ENCODE data around the gene ZNF525.
"Not testable (repeated sequence)": the region's sequence is repeated elsewhere in the genome, so short reads cannot be mapped to it uniquely, and the experiment has no call there.

Gene ZNF525

GRCh38 chr19:53394974-53395839 is 29.7 kb downstream of the ZNF525 start, which contains the start of gene ZNF765:
ZNF765 (plus strand) TSS chr19:53395149; CDS start chr19:53398016, 2,867 bp downstream.
- H3K27ac ChIP-seq (ENCODE audit: low read length), result no peak within 1 kb of the TSS
- WGBS (ENCODE audit: insufficient coverage, insufficient read length), result no CpG with 5 or more reads among the region's 58 CpGs
- no peaks in the 10 kb centered on the region for H3K27me3 ChIP-seq (ENCODE audit: control insufficient read depth, insufficient read depth, low read length)
- H3K36me3 ChIP-seq (ENCODE audit: control insufficient read depth, insufficient read depth, low read length), result peaks cover 2% of the 10 kb centered on the region; the same call in 1 of the 2 replicates
- H3K9me3 ChIP-seq (ENCODE audit: control insufficient read depth, insufficient read depth, low read length), result no peaks in the 10 kb centered on the region
- peak; percentile 70 for DNase-seq (ENCODE audit: low read depth, low spot score)
- peak within 1 kb of the TSS; percentile 96 for H3K4me3 ChIP-seq (ENCODE audit: low read length)
- H3K4me1 ChIP-seq (ENCODE audit: control insufficient read depth, insufficient read depth, low read length), result peaks cover 1% of the 10 kb centered on the region; the same call in 1 of the 2 replicates

GRCh38 chr19:53395840-53396524 is 30.5 kb downstream of the ZNF525 start:
- H3K9me3 ChIP-seq (ENCODE audit: control insufficient read depth, insufficient read depth, low read length); H3K27me3 ChIP-seq (ENCODE audit: control insufficient read depth, insufficient read depth, low read length); DNase-seq (ENCODE audit: low read depth, low spot score); H3K27ac ChIP-seq (ENCODE audit: low read length); H3K4me1 ChIP-seq (ENCODE audit: control insufficient read depth, insufficient read depth, low read length); H3K36me3 ChIP-seq (ENCODE audit: control insufficient read depth, insufficient read depth, low read length): not testable (repeated sequence)
- H3K4me3 ChIP-seq (ENCODE audit: low read length), result peak overlapping the region; percentile 96; the same call in 1 of the 2 replicates
- no CpG with 5 or more reads among the region's 9 CpGs for WGBS (ENCODE audit: insufficient coverage, insufficient read length)

GRCh38 chr19:53396525-53396868 is 31.0 kb downstream of the ZNF525 start:
- H3K27ac ChIP-seq (ENCODE audit: low read length), result no peak overlapping the region
- no peak for DNase-seq (ENCODE audit: low read depth, low spot score)
- H3K36me3 ChIP-seq (ENCODE audit: control insufficient read depth, insufficient read depth, low read length), result peaks cover 2% of the 10 kb centered on the region; the same call in 1 of the 2 replicates
- H3K4me3 ChIP-seq (ENCODE audit: low read length), result no peak overlapping the region
- no CpG with 5 or more reads among the region's 1 CpG for WGBS (ENCODE audit: insufficient coverage, insufficient read length)
- no peaks in the 10 kb centered on the region for H3K27me3 ChIP-seq (ENCODE audit: control insufficient read depth, insufficient read depth, low read length)
- no peaks in the 10 kb centered on the region for H3K9me3 ChIP-seq (ENCODE audit: control insufficient read depth, insufficient read depth, low read length)
- H3K4me1 ChIP-seq (ENCODE audit: control insufficient read depth, insufficient read depth, low read length), result peaks cover 1% of the 10 kb centered on the region; the same call in 1 of the 2 replicates

- H3K27ac ChIP-seq (ENCODE audit: low read length); DNase-seq (ENCODE audit: low read depth, low spot score); H3K4me1 ChIP-seq (ENCODE audit: control insufficient read depth, insufficient read depth, low read length); H3K27me3 ChIP-seq (ENCODE audit: control insufficient read depth, insufficient read depth, low read length); H3K9me3 ChIP-seq (ENCODE audit: control insufficient read depth, insufficient read depth, low read length); H3K36me3 ChIP-seq (ENCODE audit: control insufficient read depth, insufficient read depth, low read length); H3K4me3 ChIP-seq (ENCODE audit: low read length): not testable (repeated sequence)
- WGBS (ENCODE audit: insufficient coverage, insufficient read length), result no CpG with 5 or more reads among the region's 1 CpG
Observed at GRCh38 chr19:53397918-53398317, 32.4 kb downstream of the ZNF525 start.

- peaks cover 23% of the 10 kb centered on the region; the same call in 1 of the 2 replicates for H3K36me3 ChIP-seq (ENCODE audit: control insufficient read depth, insufficient read depth, low read length)
- H3K4me3 ChIP-seq (ENCODE audit: low read length), result no peak overlapping the region
- DNase-seq (ENCODE audit: low read depth, low spot score), result no peak
- H3K27me3 ChIP-seq (ENCODE audit: control insufficient read depth, insufficient read depth, low read length), result no peaks in the 10 kb centered on the region
- H3K27ac ChIP-seq (ENCODE audit: low read length), result no peak overlapping the region
- no CpG with 5 or more reads among the region's 7 CpGs for WGBS (ENCODE audit: insufficient coverage, insufficient read length)
- H3K9me3 ChIP-seq (ENCODE audit: control insufficient read depth, insufficient read depth, low read length), result peaks cover 1% of the 10 kb centered on the region
- H3K4me1 ChIP-seq (ENCODE audit: control insufficient read depth, insufficient read depth, low read length), result no peaks in the 10 kb centered on the region
Observed at GRCh38 chr19:53409505-53410204, 44.1 kb downstream of the ZNF525 start.

- not testable (repeated sequence) for H3K27me3 ChIP-seq (ENCODE audit: control insufficient read depth, insufficient read depth, low read length); DNase-seq (ENCODE audit: low read depth, low spot score)
- WGBS (ENCODE audit: insufficient coverage, insufficient read length), result no CpG with 5 or more reads among the region's 11 CpGs
Observed at GRCh38 chr19:53420520-53421315, 55.2 kb downstream of the ZNF525 start.

GRCh38 chr19:53422551-53422950 is 57.0 kb downstream of the ZNF525 start:
- Histone ChIP-seq H3K9me3 (ENCODE audit: control insufficient read depth, insufficient read depth, low read length) (no peaks in the 10 kb centered on the region), H3K27ac (ENCODE audit: low read length) (no peak overlapping the region), H3K36me3 (ENCODE audit: control insufficient read depth, insufficient read depth, low read length) (no peaks in the 10 kb centered on the region), H3K27me3 (ENCODE audit: control insufficient read depth, insufficient read depth, low read length) (no peaks in the 10 kb centered on the region), H3K4me3 (ENCODE audit: low read length) (no peak overlapping the region), H3K4me1 (ENCODE audit: control insufficient read depth, insufficient read depth, low read length) (no peaks in the 10 kb centered on the region; the same call in 1 of the 2 replicates)
- DNase-seq (ENCODE audit: low read depth, low spot score), result no peak
- no CpG with 5 or more reads among the region's 5 CpGs for WGBS (ENCODE audit: insufficient coverage, insufficient read length)

More at GRCh38 chr19:53420520-53421315, 55.2 kb downstream of the ZNF525 start:
- H3K9me3 ChIP-seq (ENCODE audit: control insufficient read depth, insufficient read depth, low read length); H3K4me1 ChIP-seq (ENCODE audit: control insufficient read depth, insufficient read depth, low read length); H3K36me3 ChIP-seq (ENCODE audit: control insufficient read depth, insufficient read depth, low read length); H3K27ac ChIP-seq (ENCODE audit: low read length); H3K4me3 ChIP-seq (ENCODE audit: low read length): not testable (repeated sequence)

- not testable (repeated sequence) for H3K27me3 ChIP-seq (ENCODE audit: control insufficient read depth, insufficient read depth, low read length); H3K4me1 ChIP-seq (ENCODE audit: control insufficient read depth, insufficient read depth, low read length); H3K4me3 ChIP-seq (ENCODE audit: low read length); H3K9me3 ChIP-seq (ENCODE audit: control insufficient read depth, insufficient read depth, low read length); DNase-seq (ENCODE audit: low read depth, low spot score); H3K36me3 ChIP-seq (ENCODE audit: control insufficient read depth, insufficient read depth, low read length); H3K27ac ChIP-seq (ENCODE audit: low read length)
- WGBS (ENCODE audit: insufficient coverage, insufficient read length), result no CpG with 5 or more reads among the region's 13 CpGs
Observed at GRCh38 chr19:53423074-53423473, 57.6 kb downstream of the ZNF525 start.

GRCh38 chr19:53423680-53424079 is 58.2 kb downstream of the ZNF525 start:
- not testable (repeated sequence) for H3K4me3 ChIP-seq (ENCODE audit: low read length); H3K36me3 ChIP-seq (ENCODE audit: control insufficient read depth, insufficient read depth, low read length); H3K27ac ChIP-seq (ENCODE audit: low read length); H3K4me1 ChIP-seq (ENCODE audit: control insufficient read depth, insufficient read depth, low read length); DNase-seq (ENCODE audit: low read depth, low spot score); H3K27me3 ChIP-seq (ENCODE audit: control insufficient read depth, insufficient read depth, low read length); H3K9me3 ChIP-seq (ENCODE audit: control insufficient read depth, insufficient read depth, low read length)
- WGBS (ENCODE audit: insufficient coverage, insufficient read length), result no CpG with 5 or more reads among the region's 8 CpGs
